ENCODE results near the gene CSRNP3.

The CSRNP3 gene

GRCh38 chr2:165648801-165649200 lies 179.3 kb downstream of the CSRNP3 start:
- Histone ChIP-seq H3K9me3 (ENCODE audit: control insufficient read depth, insufficient read depth, low read depth, low read length) (no peaks in the 10 kb centered on the region), H3K27ac (ENCODE audit: extremely low read depth, low read depth, low read length) (no peak overlapping the region), H3K4me3 (ENCODE audit: low read depth, low read length) (no peak overlapping the region), H3K4me1 (ENCODE audit: control insufficient read depth, insufficient read depth, low read length) (peaks cover 12% of the 10 kb centered on the region), H3K36me3 (ENCODE audit: control insufficient read depth in 2 of 2, insufficient read depth in 1 of 2, low read length in 2 of 2) (no peaks in the 10 kb centered on the region)
- no peak for TF ChIP-seq ZBTB44 (tag by site-specific recombination; IDR thresholded peaks at IDR 0.05)
- TF ChIP-seq ZSCAN18 (tag by site-specific recombination; IDR thresholded peaks at IDR 0.05), result no peak
- no peak for TF ChIP-seq OSR2 (tag by site-specific recombination; IDR thresholded peaks at IDR 0.05)
- no peak for TF ChIP-seq MEIS1 (CRISPR knock-in tag; IDR thresholded peaks at IDR 0.05; ENCODE audit: borderline replicate concordance)
- TF ChIP-seq PRDM1 (tag by site-specific recombination; IDR thresholded peaks at IDR 0.05), result no peak
- TF ChIP-seq ZBTB20 (tag by site-specific recombination; IDR thresholded peaks at IDR 0.05), result no peak
- TF ChIP-seq INSM2 (tag by site-specific recombination; IDR thresholded peaks at IDR 0.05), result no peak
- TF ChIP-seq ZNF18 (tag by site-specific recombination; IDR thresholded peaks at IDR 0.05), result no peak
- POLR2A ChIA-PET, result no interaction called here
- CTCF ChIA-PET, result no interaction called here

GRCh38 chr2:165651233-165651632 lies 181.7 kb downstream of the CSRNP3 start:
- CTCF ChIA-PET, result interaction anchor here (0.6 to 0.8 kb wide), 2 partner anchors 13 to 221 kb away, joined by 3 read pairs; no protein-coding TSS in a partner anchor
- POLR2A ChIA-PET, result no interaction called here

More at GRCh38 chr2:165651233-165651632, 181.7 kb downstream of the CSRNP3 start:
- Histone ChIP-seq H3K36me3 (ENCODE audit: control insufficient read depth in 2 of 2, insufficient read depth in 1 of 2, low read length in 2 of 2) (no peaks in the 10 kb centered on the region), H3K4me1 (ENCODE audit: control insufficient read depth, insufficient read depth, low read length) (peaks cover 3% of the 10 kb centered on the region), H3K27ac (ENCODE audit: extremely low read depth, low read depth, low read length) (no peak overlapping the region), H3K9me3 (ENCODE audit: control insufficient read depth, insufficient read depth, low read depth, low read length) (no peaks in the 10 kb centered on the region), H3K4me3 (ENCODE audit: low read depth, low read length) (no peak overlapping the region)
- TF ChIP-seq ZNF704 (tag by site-specific recombination; IDR thresholded peaks at IDR 0.05) (no peak), ZNF449 (tag by site-specific recombination; IDR thresholded peaks at IDR 0.05) (no peak), ZNF571 (tag by site-specific recombination; IDR thresholded peaks at IDR 0.05) (no peak), KLF1 (tag by site-specific recombination; IDR thresholded peaks at IDR 0.05) (no peak), ZNF558 (tag by site-specific recombination; IDR thresholded peaks at IDR 0.05) (no peak), PRDM2 (tag by site-specific recombination; IDR thresholded peaks at IDR 0.05; ENCODE audit: borderline replicate concordance) (no peak), ZNF529 (tag by site-specific recombination; IDR thresholded peaks at IDR 0.05; ENCODE audit: insufficient replicate concordance) (no peak)
